GM10266 (cell line): ENCODE measurements around the gene ACBD7.

Experiments used
- DNase-seq: peaks from one replicate; pipeline ENCODE4 v3.0.0; 2012; ENCODE audit errors: extremely low spot score
- TF ChIP-seq, protein P1 (sequence below): IDR thresholded peaks from 2 replicates; pipeline ENCODE4 v1.5.1; 2012; ENCODE audit warnings: mild to moderate bottlenecking, low read depth; ENCODE audit not compliant: control insufficient read depth, insufficient read depth; ENCODE audit errors: missing control alignments

ACBD7 gene

DNA sequence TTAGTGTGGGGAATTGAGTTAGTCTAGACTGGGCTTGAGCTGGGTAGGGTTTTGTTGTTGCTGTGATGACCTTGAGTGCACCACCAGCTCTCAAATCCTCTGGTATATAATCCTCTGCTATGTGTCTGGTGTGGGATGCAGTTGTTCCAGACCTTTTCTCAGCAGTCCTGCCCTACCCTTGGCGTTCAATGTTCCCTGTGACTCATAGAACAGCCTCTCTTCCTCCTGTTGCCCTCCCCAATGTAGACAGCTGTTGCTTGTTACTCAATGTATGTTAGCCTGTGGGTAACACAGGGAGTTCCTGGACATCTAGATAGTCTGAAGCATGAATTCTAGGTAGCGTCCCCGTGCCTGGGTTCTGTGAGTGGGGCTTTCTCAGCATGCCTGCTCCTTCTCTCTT is 19.8 kb downstream of the ACBD7 start:
- TF ChIP-seq, protein P1, sequence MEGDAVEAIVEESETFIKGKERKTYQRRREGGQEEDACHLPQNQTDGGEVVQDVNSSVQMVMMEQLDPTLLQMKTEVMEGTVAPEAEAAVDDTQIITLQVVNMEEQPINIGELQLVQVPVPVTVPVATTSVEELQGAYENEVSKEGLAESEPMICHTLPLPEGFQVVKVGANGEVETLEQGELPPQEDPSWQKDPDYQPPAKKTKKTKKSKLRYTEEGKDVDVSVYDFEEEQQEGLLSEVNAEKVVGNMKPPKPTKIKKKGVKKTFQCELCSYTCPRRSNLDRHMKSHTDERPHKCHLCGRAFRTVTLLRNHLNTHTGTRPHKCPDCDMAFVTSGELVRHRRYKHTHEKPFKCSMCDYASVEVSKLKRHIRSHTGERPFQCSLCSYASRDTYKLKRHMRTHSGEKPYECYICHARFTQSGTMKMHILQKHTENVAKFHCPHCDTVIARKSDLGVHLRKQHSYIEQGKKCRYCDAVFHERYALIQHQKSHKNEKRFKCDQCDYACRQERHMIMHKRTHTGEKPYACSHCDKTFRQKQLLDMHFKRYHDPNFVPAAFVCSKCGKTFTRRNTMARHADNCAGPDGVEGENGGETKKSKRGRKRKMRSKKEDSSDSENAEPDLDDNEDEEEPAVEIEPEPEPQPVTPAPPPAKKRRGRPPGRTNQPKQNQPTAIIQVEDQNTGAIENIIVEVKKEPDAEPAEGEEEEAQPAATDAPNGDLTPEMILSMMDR, result no peak
- no peak for DNase-seq

- TF ChIP-seq, protein P1, result no peak
- no peak for DNase-seq
Observed at GRCh38 chr10:15067154-15067553, 21.4 kb downstream of the ACBD7 start.

GRCh38 chr10:15060638-15061037 is 27.9 kb downstream of the ACBD7 start:
- TF ChIP-seq, protein P1, result no peak
- DNase-seq, result no peak

DNA sequence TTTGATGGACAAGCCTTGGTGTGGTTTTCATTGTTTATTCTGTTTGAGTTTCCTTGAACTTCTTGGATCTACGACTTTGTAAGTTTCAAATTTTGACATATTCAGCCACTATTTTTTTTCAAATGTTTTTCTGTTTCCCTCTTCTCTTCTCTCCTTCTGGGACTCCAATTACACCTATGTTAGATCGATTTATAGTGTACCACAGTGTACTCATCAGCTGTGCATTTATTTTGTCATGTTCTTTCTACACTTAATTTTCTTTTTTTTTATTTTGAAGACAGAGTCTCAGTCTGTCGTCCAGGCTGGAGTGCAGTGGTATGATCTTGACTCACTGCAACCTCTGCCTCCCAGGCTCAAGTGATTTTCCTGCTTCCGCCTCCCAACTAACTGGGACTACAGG is 28.7 kb downstream of the ACBD7 start:
- no peak for DNase-seq
- TF ChIP-seq, protein P1, result no peak

DNA sequence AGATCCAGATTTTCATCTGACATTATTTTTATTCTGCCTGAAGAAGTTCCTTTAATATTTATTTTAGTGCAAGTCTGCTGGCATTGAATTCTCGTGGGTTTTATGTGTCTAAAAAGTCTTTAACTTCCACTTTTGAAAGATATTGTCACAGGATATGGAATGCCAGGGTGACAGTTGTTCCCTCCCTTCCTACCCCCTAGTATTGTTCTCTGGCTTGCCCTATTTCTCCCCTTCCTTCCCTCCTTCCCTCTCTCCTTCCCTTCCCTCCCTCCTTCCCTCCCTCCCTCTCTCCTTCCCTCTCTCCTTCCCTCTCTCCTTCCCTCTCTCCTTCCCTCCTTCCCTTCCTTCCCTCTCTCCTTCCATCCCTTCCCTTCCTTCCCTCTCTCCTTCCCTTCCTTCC is 29.9 kb downstream of the ACBD7 start:
- DNase-seq, result no peak
- TF ChIP-seq, protein P1, result no peak

- DNase-seq, result no peak
- TF ChIP-seq, protein P1, result no peak
Observed at GRCh38 chr10:15053061-15053460, 35.5 kb downstream of the ACBD7 start.

DNA sequence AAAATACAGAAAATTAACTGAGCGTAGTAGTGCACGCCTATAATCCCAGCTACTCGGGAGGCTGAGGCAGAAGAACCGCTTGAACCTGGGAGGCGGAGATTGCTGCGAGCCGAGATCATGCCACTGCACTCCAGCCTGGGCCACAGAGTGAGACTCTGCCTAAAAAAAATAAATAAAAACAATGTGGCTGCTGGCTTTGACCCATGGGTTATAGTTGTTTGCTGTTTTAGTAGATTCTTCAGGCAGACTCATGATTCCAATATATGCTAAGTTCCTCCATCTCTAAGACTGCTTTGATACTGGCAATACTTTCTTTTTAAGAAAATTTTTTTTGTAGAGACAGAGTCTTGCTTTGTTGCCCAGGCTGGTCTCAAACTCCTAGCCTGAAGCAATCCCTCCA is 36.5 kb downstream of the ACBD7 start:
- TF ChIP-seq, protein P1, result no peak
- DNase-seq, result no peak
